Colonic mucosa (tissue), 4 donors: Measurements from ENCODE around the gene ACKR1. TPM values are rescaled to one million over a fixed set of nuclear protein-coding genes. Genes with fewer than 3 reads are reported as not detected.

Experiments
- DNase-seq: peaks from one replicate; pipeline ENCODE4 v3.0.0-alpha.2; 2020
- H3K27ac ChIP-seq: fragments of 200-600 bp; one replicate; pipeline ENCODE4 v1.8.0; 2021
- H3K27me3 ChIP-seq: fragments of 200-600 bp; one replicate; pipeline ENCODE4 v1.8.0; 2021
- H3K36me3 ChIP-seq: fragments of 200-600 bp; one replicate; pipeline ENCODE4 v1.8.0; 2021
- H3K4me1 ChIP-seq: fragments of 200-600 bp; one replicate; pipeline ENCODE4 v1.8.0; 2021; ENCODE audit warnings: mild to moderate bottlenecking
- H3K4me3 ChIP-seq: fragments of 200-600 bp; one replicate; pipeline ENCODE4 v1.8.0; 2021
- H3K9ac ChIP-seq, 2 donors: one replicate each; pipeline ENCODE4 v1.7.0; 2013; ENCODE audit warnings: control low read depth in 2 of 2, low read depth in 2 of 2, low read length in 2 of 2
- H3K9me3 ChIP-seq: fragments of 200-600 bp; one replicate; pipeline ENCODE4 v1.8.0; 2021
- intact Hi-C: fragments of 100-400 bp; cut with DNase I; formaldehyde crosslinking; loops from one replicate; pipeline ENCODE4 v1.14.1; 2022
- total RNA-seq, 2 donors: library from RNA; stranded (reverse); fragmentation: NEBNext Ultra II Directional in 1 of 2; extraction: Animal tissue kit (Norgen Biotek cat#: 25700) in 1 of 2; gene quantifications; one replicate each; pipeline ENCODE4 v1.2.1, GENCODE V29; 2021
- TF ChIP-seq, protein P1 (sequence below): fragments of 200-600 bp; IDR thresholded peaks from one replicate; pipeline ENCODE4 v1.8.0; 2022; ENCODE audit warnings: antibody characterized with exemption, mild to moderate bottlenecking
- donor health status: healthy.
- donor health status: DM: no; HTN: no; CAD: no.
- donor health status: DM: no; HTN: no; CAD: no.

The ACKR1 gene
- total RNA-seq, 2 donors from 2014 or later, result 11.6 to 23.9 TPM

GRCh38 chr1:159180516-159180915 lies 24.2 kb upstream of the ACKR1 start:
- no peaks in the 10 kb centered on the region for H3K36me3 ChIP-seq
- no peaks in the 10 kb centered on the region for H3K4me1 ChIP-seq
- no peak overlapping the region for H3K4me3 ChIP-seq
- H3K9me3 ChIP-seq, result no peaks in the 10 kb centered on the region
- H3K27ac ChIP-seq, result no peak overlapping the region
- DNase-seq, result no peak
- no peaks in the 10 kb centered on the region for H3K27me3 ChIP-seq
- TF ChIP-seq, protein P1, sequence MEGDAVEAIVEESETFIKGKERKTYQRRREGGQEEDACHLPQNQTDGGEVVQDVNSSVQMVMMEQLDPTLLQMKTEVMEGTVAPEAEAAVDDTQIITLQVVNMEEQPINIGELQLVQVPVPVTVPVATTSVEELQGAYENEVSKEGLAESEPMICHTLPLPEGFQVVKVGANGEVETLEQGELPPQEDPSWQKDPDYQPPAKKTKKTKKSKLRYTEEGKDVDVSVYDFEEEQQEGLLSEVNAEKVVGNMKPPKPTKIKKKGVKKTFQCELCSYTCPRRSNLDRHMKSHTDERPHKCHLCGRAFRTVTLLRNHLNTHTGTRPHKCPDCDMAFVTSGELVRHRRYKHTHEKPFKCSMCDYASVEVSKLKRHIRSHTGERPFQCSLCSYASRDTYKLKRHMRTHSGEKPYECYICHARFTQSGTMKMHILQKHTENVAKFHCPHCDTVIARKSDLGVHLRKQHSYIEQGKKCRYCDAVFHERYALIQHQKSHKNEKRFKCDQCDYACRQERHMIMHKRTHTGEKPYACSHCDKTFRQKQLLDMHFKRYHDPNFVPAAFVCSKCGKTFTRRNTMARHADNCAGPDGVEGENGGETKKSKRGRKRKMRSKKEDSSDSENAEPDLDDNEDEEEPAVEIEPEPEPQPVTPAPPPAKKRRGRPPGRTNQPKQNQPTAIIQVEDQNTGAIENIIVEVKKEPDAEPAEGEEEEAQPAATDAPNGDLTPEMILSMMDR, result no peak
- intact Hi-C loops, result no loop called here
- no peak overlapping the region for H3K9ac ChIP-seq

- no peak overlapping the region for H3K4me3 ChIP-seq
- no peaks in the 10 kb centered on the region for H3K27me3 ChIP-seq
- H3K9ac ChIP-seq, result no peak overlapping the region
- TF ChIP-seq, protein P1, result no peak
- DNase-seq, result no peak
- intact Hi-C loops, result no loop called here
- H3K36me3 ChIP-seq, result no peaks in the 10 kb centered on the region
- H3K9me3 ChIP-seq, result no peaks in the 10 kb centered on the region
- no peaks in the 10 kb centered on the region for H3K4me1 ChIP-seq
- H3K27ac ChIP-seq, result no peak overlapping the region
Measured at GRCh38 chr1:159181328-159182024, 23.2 kb upstream of the ACKR1 start.

- intact Hi-C loops, result no loop called here
- Histone ChIP-seq H3K36me3 (no peaks in the 10 kb centered on the region), H3K9me3 (no peaks in the 10 kb centered on the region), H3K27ac (no peak overlapping the region), H3K4me1 (no peaks in the 10 kb centered on the region), H3K27me3 (peaks cover 6% of the 10 kb centered on the region), H3K4me3 (no peak overlapping the region), H3K9ac (no peak overlapping the region)
- TF ChIP-seq, protein P1, result no peak
- DNase-seq, result no peak
Measured at GRCh38 chr1:159184201-159184600, 20.5 kb upstream of the ACKR1 start.

GRCh38 chr1:159185121-159185520 lies 19.6 kb upstream of the ACKR1 start:
- H3K4me3 ChIP-seq, result no peak overlapping the region
- peaks cover 6% of the 10 kb centered on the region for H3K27me3 ChIP-seq
- intact Hi-C loops, result no loop called here
- TF ChIP-seq, protein P1, result no peak
- no peaks in the 10 kb centered on the region for H3K4me1 ChIP-seq
- no peaks in the 10 kb centered on the region for H3K36me3 ChIP-seq
- no peak for DNase-seq
- no peak overlapping the region for H3K27ac ChIP-seq
- H3K9me3 ChIP-seq, result no peaks in the 10 kb centered on the region
- H3K9ac ChIP-seq, result no peak overlapping the region

DNA sequence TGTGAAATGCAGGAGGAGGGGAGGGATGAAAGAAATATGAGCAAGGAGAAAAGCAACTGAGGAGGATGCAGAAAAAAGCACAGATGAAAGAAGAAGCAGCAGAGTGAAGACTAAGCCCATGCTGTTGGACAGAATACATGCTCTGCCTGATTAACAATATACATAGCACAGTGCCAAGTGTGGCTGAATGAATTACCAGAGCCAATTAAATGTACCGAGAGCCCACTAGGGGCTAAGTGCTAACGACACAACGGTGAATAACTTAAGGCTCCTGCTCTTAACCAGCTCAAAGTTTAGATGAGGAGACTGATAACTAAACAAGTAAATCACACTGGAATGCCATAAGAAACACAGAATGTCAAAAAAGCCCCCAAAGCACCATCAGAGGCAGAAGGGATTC lies 17.6 kb upstream of the ACKR1 start:
- Histone ChIP-seq H3K4me3 (no peak overlapping the region), H3K27me3 (peaks cover 6% of the 10 kb centered on the region), H3K4me1 (no peaks in the 10 kb centered on the region), H3K27ac (no peak overlapping the region), H3K36me3 (no peaks in the 10 kb centered on the region), H3K9ac (no peak overlapping the region), H3K9me3 (no peaks in the 10 kb centered on the region)
- no peak for DNase-seq
- TF ChIP-seq, protein P1, result no peak
- intact Hi-C loops, result no loop called here
